Liver (tissue), 9 donors: ENCODE data around the gene CDH13. TPM values are rescaled to one million over a fixed set of nuclear protein-coding genes. Genes with fewer than 3 reads are reported as not detected.

Experiments
- DNase-seq: peaks from one replicate; pipeline ENCODE4 v3.0.0-alpha.2; 2017; ENCODE audit warnings: low spot score
- H3K27ac ChIP-seq, 2 donors: one replicate each; pipeline ENCODE4 v1.7.0; 2013; ENCODE audit warnings: inconsistent platforms in 2 of 2, low read length in 2 of 2, control low read depth in 1 of 2, low read depth in 1 of 2, mild to moderate bottlenecking in 1 of 2
- H3K27me3 ChIP-seq, 4 donors: one replicate each; pipeline versions ENCODE4 v1.6.1 to v1.7.0; 2013; ENCODE audit warnings: low read length in 3 of 4, inconsistent platforms in 1 of 4, mild to moderate bottlenecking in 1 of 4, moderate library complexity in 1 of 4; ENCODE audit not compliant: control insufficient read depth in 4 of 4, insufficient read depth in 4 of 4
- H3K36me3 ChIP-seq, 4 donors: one replicate each; pipeline versions ENCODE4 v1.6.1 to v1.7.0; 2013; ENCODE audit warnings: low read length in 3 of 4, mild to moderate bottlenecking in 3 of 4, low read depth in 1 of 4, moderate library complexity in 1 of 4; ENCODE audit not compliant: control insufficient read depth in 4 of 4, insufficient read depth in 3 of 4
- H3K4me1 ChIP-seq, 4 donors: one replicate each; pipeline versions ENCODE4 v1.6.1 to v1.7.0; 2013; ENCODE audit warnings: low read length in 3 of 4, mild to moderate bottlenecking in 3 of 4, moderate library complexity in 1 of 4; ENCODE audit not compliant: control insufficient read depth in 4 of 4, insufficient read depth in 4 of 4
- H3K4me3 ChIP-seq, 3 donors: one replicate each; pipeline versions ENCODE4 v1.6.1 to v1.7.0; 2013; ENCODE audit warnings: low read length in 3 of 3, control low read depth in 1 of 3, low read depth in 1 of 3, mild to moderate bottlenecking in 1 of 3
- H3K9ac ChIP-seq, 2 donors: one replicate each; pipeline ENCODE4 v1.7.0; 2013; ENCODE audit warnings: low read length in 2 of 2, mild to moderate bottlenecking in 2 of 2, moderate library complexity in 2 of 2, control low read depth in 1 of 2, low read depth in 1 of 2
- H3K9me3 ChIP-seq, 4 donors: one replicate each; pipeline versions ENCODE4 v1.6.1 to v1.7.0; 2013; ENCODE audit warnings: low read length in 3 of 4; ENCODE audit not compliant: control insufficient read depth in 4 of 4
- CTCF ChIP-seq: fragments of 150-350 bp; IDR thresholded peaks from 2 replicates; pipeline ENCODE4 v1.5.1; 2017; ENCODE audit warnings: improper control_type of control experiment, low read depth, low read length; ENCODE audit not compliant: missing input control
- EGR1 ChIP-seq, 2 donors: IDR thresholded peaks; 2 replicates each; pipeline ENCODE4 v1.6.1; 2016 to 2018; ENCODE audit warnings: antibody characterized with exemption in 2 of 2, low read depth in 2 of 2
- FOXA1 ChIP-seq: IDR thresholded peaks from 2 replicates; pipeline ENCODE4 v1.6.1; 2016; ENCODE audit warnings: antibody characterized with exemption
- FOXA2 ChIP-seq: IDR thresholded peaks from 2 replicates; pipeline ENCODE4 v1.6.1; 2016; ENCODE audit warnings: antibody characterized with exemption
- GABPA ChIP-seq, 2 donors: IDR thresholded peaks in 1 of 2; conservative IDR thresholded peaks in 1 of 2; 2 replicates each; pipeline ENCODE4 v1.6.1; 2016; ENCODE audit warnings: antibody characterized with exemption in 2 of 2, mild to moderate bottlenecking in 1 of 2, moderate library complexity in 1 of 2
- HNF4A ChIP-seq, 2 donors: conservative IDR thresholded peaks; 2 replicates each; pipeline ENCODE4 v1.6.1; 2016; ENCODE audit warnings: antibody characterized with exemption in 2 of 2, mild to moderate bottlenecking in 2 of 2
- HNF4G ChIP-seq: IDR thresholded peaks from 2 replicates; pipeline ENCODE4 v1.6.1; 2016; ENCODE audit warnings: antibody characterized with exemption
- JUND ChIP-seq, 2 donors: IDR thresholded peaks; 2 replicates each; pipeline ENCODE4 v1.6.1; 2016; ENCODE audit warnings: antibody characterized with exemption in 2 of 2
- NR2F2 ChIP-seq: IDR thresholded peaks from 2 replicates; pipeline ENCODE4 v1.6.1; 2016; ENCODE audit warnings: antibody characterized with exemption
- RAD21 ChIP-seq, 2 donors: IDR thresholded peaks; 2 replicates each; pipeline ENCODE4 v1.6.1; 2016; ENCODE audit warnings: antibody characterized with exemption in 2 of 2, mild to moderate bottlenecking in 2 of 2
- REST ChIP-seq: IDR thresholded peaks from 2 replicates; pipeline ENCODE4 v1.6.1; 2016; ENCODE audit warnings: antibody characterized with exemption, mild to moderate bottlenecking
- RXRA ChIP-seq, 2 donors: IDR thresholded peaks; 2 replicates each; pipeline ENCODE4 v1.6.1; 2017 to 2018; ENCODE audit warnings: antibody characterized with exemption in 2 of 2, mild to moderate bottlenecking in 1 of 2
- SP1 ChIP-seq: IDR thresholded peaks from 2 replicates; pipeline ENCODE4 v1.6.1; 2018; ENCODE audit warnings: antibody characterized with exemption, mild to moderate bottlenecking
- TAF1 ChIP-seq: conservative IDR thresholded peaks from 2 replicates; pipeline ENCODE4 v1.6.1; 2016; ENCODE audit warnings: antibody characterized with exemption, mild to moderate bottlenecking
- YY1 ChIP-seq: IDR thresholded peaks from 2 replicates; pipeline ENCODE4 v1.6.1; 2016; ENCODE audit warnings: antibody characterized with exemption, mild to moderate bottlenecking
- ZBTB33 ChIP-seq: IDR thresholded peaks from 2 replicates; pipeline ENCODE4 v1.6.1; 2016; ENCODE audit warnings: antibody characterized with exemption
- WGBS: extraction: QIAGEN DNeasy Blood & Tissue Kit; methylation state at CpG from one replicate; pipeline ENCODE4 v1.1.7; 2013; 5-methylcytosine and 5-hydroxymethylcytosine counted together
- polyA plus RNA-seq, 2 donors: library from polyadenylated mRNA; stranded (reverse) in 1 of 2; unstranded in 1 of 2; fragments of 200-250 nt in 1 of 2; fragments of >200 nt in 1 of 2; fragmentation: Nextera tagmentation in 1 of 2; extraction: Ambion mirVana in 1 of 2; gene quantifications; one replicate each; pipeline versions ENCODE4 v1.2.1 to v1.2.3, GENCODE V29; 2013 to 2015
- total RNA-seq, 2 donors: library from RNA; depleted of rRNA; stranded (reverse); fragments of >200 nt; gene quantifications; one replicate each; pipeline ENCODE4 v1.2.3, GENCODE V29; 2014
- donor health status: healthy.
- donor health status: healthy.
- donor health status: healthy.
- donor health status: healthy.
- donor health status: healthy.

Gene CDH13
- total and polyA plus RNA-seq, 4 donors: 0.21 to 1.5 (median 0.58) TPM

GRCh38 chr16:82769845-82770244 is 143.1 kb downstream of the CDH13 start:
- Histone ChIP-seq H3K4me1 (no peaks in the 10 kb centered on the region), H3K36me3 (no peaks in the 10 kb centered on the region), H3K27ac (no peak overlapping the region), H3K9ac (no peak overlapping the region), H3K9me3 (no peaks in the 10 kb centered on the region), H3K27me3 (no peaks in the 10 kb centered on the region), H3K4me3 (no peak overlapping the region)
- 76% methylated on average over 5 of the region's 5 CpGs for WGBS
- DNase-seq: no peak
- TF ChIP-seq HNF4A (conservative IDR thresholded peaks at IDR 0.05) (no peak), HNF4G (no peak), RAD21 (IDR thresholded peaks at IDR 0.05) (no peak), FOXA1 (no peak), EGR1 (IDR thresholded peaks at IDR 0.05; ENCODE audit: low read depth in 2 of 2) (no peak), FOXA2 (no peak), RXRA (IDR thresholded peaks at IDR 0.05) (no peak), GABPA (IDR thresholded peaks at IDR 0.05 in 1 of 2, conservative IDR thresholded peaks at IDR 0.05 in 1 of 2) (no peak), TAF1 (no peak), ZBTB33 (no peak), JUND (IDR thresholded peaks at IDR 0.05) (no peak), SP1 (no peak)

GRCh38 chr16:82772215-82772614 is 145.4 kb downstream of the CDH13 start:
- no peak for DNase-seq
- no peaks in the 10 kb centered on the region for H3K27me3 ChIP-seq
- no peaks in the 10 kb centered on the region for H3K4me1 ChIP-seq
- H3K27ac ChIP-seq: no peak overlapping the region
- no peak overlapping the region for H3K4me3 ChIP-seq
- no peak overlapping the region for H3K9ac ChIP-seq
- no peaks in the 10 kb centered on the region for H3K9me3 ChIP-seq
- 68% methylated on average over 3 of the region's 3 CpGs for WGBS
- TF ChIP-seq REST (no peak), NR2F2 (no peak), FOXA1 (no peak), TAF1 (no peak), FOXA2 (no peak), YY1 (no peak), HNF4A (conservative IDR thresholded peaks at IDR 0.05) (no peak), HNF4G (no peak), CTCF (no peak), EGR1 (IDR thresholded peaks at IDR 0.05; ENCODE audit: low read depth in 2 of 2) (no peak), ZBTB33 (no peak)
- no peaks in the 10 kb centered on the region for H3K36me3 ChIP-seq
